GM19328 (cell line): Measurements from ENCODE around the gene DUSP7.

Experiments
- ATAC-seq: cut with Tn5 transposase; IDR thresholded peaks from one replicate; pipeline ENCODE4 v1.9.1; 2021; ENCODE audit warnings: mild to moderate bottlenecking, moderate library complexity; ENCODE audit not compliant: unreplicated experiment

DUSP7 gene

GRCh38 chr3:52068730-52069129 lies 12.4 kb upstream of the DUSP7 start:
- ATAC-seq: no peak

- no peak for ATAC-seq
Observed at GRCh38 chr3:52068055-52068571, 11.7 kb upstream of the DUSP7 start.

GRCh38 chr3:52067526-52067925 lies 11.2 kb upstream of the DUSP7 start:
- no peak for ATAC-seq

- ATAC-seq: no peak
Observed at GRCh38 chr3:52067046-52067445, 10.7 kb upstream of the DUSP7 start.

GRCh38 chr3:52065264-52065756 lies 8.9 kb upstream of the DUSP7 start:
- ATAC-seq: no peak

GRCh38 chr3:52064561-52064960 lies 8.2 kb upstream of the DUSP7 start:
- ATAC-seq: no peak

GRCh38 chr3:52063026-52063723 lies 6.8 kb upstream of the DUSP7 start:
- no peak for ATAC-seq

GRCh38 chr3:52062505-52062904 lies 6.1 kb upstream of the DUSP7 start:
- ATAC-seq: no peak

GRCh38 chr3:52061121-52061910 lies 4.9 kb upstream of the DUSP7 start:
- ATAC-seq: no peak

- no peak for ATAC-seq
Observed at GRCh38 chr3:52059781-52060180, 3.4 kb upstream of the DUSP7 start.

- no peak for ATAC-seq
Observed at GRCh38 chr3:52057812-52058495, 1.6 kb upstream of the DUSP7 start.

- ATAC-seq: peak; percentile 79
Observed at GRCh38 chr3:52056968-52057811, 819 bp upstream of the DUSP7 start.

- no peak for ATAC-seq
Observed at GRCh38 chr3:52055537-52056351, 627 bp downstream of the DUSP7 start.

GRCh38 chr3:52054661-52055511 lies 1.5 kb downstream of the DUSP7 start:
- no peak for ATAC-seq

GRCh38 chr3:52053307-52054304 lies 2.8 kb downstream of the DUSP7 start:
- ATAC-seq: no peak

GRCh38 chr3:52052831-52053306 lies 3.5 kb downstream of the DUSP7 start:
- no peak for ATAC-seq

- ATAC-seq: no peak
Observed at GRCh38 chr3:52051444-52051843, 4.9 kb downstream of the DUSP7 start.
